ENCODE measurements around the gene EDAR.

GRCh38 chr2:109009920-109010610 is 21.0 kb upstream of the EDAR start:
- TF ChIP-seq REST (IDR thresholded peaks at IDR 0.05; ENCODE audit: low read depth, low read length) (no peak), RAD21 (IDR thresholded peaks at IDR 0.05; ENCODE audit: low read length) (no peak), USF2 (IDR thresholded peaks at IDR 0.05; ENCODE audit: borderline replicate concordance, low read depth, low read length) (no peak), EZH2phosphoT487 (IDR thresholded peaks at IDR 0.05; ENCODE audit: borderline replicate concordance, low read depth) (no peak), FOXJ3 (CRISPR knock-in tag; IDR thresholded peaks at IDR 0.05) (no peak), POLR2AphosphoS5 (IDR thresholded peaks at IDR 0.05; ENCODE audit: low read depth, low read length) (no peak), NFIC (IDR thresholded peaks at IDR 0.05; ENCODE audit: borderline replicate concordance) (no peak), CTCF (IDR thresholded peaks at IDR 0.05) (no peak)
